Measurements from ENCODE around the gene UNCX.
"Not testable (repeated sequence)": the region's sequence is repeated elsewhere in the genome, so short reads cannot be mapped to it uniquely, and the experiment has no call there.

Gene UNCX

DNA sequence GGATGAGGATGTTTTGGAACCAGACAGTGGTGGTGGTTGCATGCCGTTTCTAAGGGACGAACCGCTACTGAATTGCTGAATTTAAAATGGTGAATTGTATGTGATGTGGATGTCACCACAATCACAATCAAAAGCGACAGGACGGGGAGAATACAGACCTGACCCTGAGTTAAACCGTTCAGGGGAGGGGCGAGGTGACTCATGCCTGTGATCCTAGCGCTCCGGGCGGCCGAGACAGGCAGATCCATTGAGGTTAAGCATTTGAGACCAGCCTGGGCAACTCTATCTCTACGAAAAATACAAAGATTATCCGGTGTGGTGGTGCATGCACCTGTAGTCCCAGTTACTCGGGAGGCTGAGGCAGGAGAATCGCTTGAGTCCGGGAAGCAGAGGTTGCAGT lies 46.4 kb downstream of the UNCX start:
- no peak for DNase-seq

DNA sequence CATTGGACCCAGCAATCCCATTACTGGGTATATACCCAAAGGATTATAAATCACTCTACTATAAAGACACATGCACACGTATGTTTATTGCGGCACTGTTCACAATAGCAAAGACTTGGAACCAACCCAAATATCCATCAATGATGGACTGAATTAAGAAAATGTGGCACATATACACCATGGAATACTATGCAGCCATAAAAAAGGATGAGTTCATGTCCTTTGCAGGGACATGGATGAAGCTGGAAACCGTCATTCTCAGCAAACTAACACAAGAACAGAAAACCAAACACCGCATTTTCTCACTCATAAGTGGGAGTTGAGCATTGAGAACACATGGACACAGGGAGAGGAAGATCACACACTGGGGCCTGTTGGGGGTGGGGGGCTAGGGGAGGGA lies 47.2 kb downstream of the UNCX start:
- DNase-seq: not testable (repeated sequence)

GRCh38 chr7:1281068-1281467 lies 48.4 kb downstream of the UNCX start:
- no peak for DNase-seq

DNA sequence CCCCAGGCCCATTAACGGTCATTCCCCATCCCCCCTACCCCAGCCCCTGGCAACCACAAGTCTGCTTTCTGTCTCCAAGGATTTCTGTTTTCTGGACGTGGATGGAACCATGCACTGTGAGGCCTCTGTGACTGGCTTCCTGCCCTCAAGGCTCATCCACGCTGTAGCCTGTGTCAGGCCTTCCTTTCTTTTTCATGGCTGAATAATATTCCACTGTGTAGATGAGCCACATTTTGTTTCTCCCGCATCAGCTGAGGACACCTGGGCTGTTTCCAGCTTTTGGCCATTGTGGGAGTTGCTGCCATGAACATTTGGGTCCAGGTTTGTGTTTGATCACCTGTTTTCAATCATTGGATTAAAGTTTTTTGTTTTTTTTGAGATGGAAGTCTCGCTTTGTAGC lies 50.0 kb downstream of the UNCX start:
- DNase-seq: no peak

DNA sequence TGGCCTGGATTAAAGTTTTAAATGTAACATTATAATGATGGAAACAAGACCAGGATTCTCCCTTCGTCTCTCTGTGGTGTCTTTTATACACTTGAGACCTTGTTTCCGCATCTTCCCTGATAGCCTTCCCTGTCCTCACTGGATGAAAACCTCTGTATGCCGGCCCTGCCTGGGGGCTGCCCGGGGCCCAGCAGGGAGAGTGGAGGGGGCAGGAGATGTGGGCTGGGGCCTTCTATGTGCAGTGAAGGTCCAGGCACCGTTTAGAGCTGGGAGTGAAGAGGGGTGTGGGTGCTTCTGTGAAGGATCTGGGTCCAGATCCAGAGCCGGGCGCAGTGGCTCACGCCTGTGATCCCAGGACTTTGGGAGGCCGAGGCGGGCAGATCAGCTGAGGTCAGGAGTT lies 50.7 kb downstream of the UNCX start:
- no peak for DNase-seq

- no peak for DNase-seq
These were observed 51.5 kb downstream of the UNCX start for GRCh38 chr7:1283941-1284742.

- DNase-seq: no peak
These were observed 52.2 kb downstream of the UNCX start for GRCh38 chr7:1284743-1285458.

DNA sequence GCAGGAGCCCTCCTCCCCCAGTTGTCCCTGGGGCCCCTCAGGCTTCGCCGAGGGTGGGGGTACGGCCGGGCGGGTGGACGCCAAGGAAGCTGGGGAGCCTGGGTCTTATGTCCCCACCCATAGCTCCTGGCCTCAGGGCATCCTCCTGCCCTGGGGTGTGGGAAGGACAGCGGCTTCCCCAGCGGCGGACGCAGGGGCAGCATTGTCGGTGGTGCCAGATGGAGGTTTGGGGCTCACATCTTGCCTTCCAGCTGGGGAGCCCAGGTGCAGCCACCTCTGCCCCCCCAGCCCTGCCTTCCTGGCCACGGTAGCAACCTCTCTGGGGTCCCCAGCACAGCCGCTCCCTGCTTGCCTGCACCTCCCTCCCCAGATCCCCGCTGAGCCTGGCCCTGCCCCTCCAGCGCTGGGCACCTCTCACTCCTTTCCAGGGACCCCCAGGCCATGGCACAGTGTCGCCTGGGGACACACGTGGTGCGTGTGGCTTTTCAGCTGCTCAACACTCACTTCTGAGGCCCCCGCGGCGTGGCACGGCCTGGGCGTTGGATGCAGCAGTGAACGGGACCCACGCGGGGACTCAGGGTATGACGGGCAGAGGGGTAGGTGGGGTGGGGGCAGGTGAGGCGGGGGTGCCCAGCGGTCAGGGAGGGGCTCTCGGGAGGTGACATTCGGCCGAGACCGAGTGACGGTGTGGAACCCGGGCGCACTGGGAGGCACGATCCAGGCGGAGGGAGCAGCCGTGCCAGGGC lies 53.1 kb downstream of the UNCX start:
- DNase-seq: no peak
